ENCODE data around the gene CREB3L2.

- TF ChIP-seq SIN3A (conservative IDR thresholded peaks at IDR 0.05 in 1 of 2, IDR thresholded peaks at IDR 0.05 in 1 of 2; ENCODE audit: low read depth in 1 of 2, low read length in 2 of 2) = no peak
- TF ChIP-seq, protein P1, sequence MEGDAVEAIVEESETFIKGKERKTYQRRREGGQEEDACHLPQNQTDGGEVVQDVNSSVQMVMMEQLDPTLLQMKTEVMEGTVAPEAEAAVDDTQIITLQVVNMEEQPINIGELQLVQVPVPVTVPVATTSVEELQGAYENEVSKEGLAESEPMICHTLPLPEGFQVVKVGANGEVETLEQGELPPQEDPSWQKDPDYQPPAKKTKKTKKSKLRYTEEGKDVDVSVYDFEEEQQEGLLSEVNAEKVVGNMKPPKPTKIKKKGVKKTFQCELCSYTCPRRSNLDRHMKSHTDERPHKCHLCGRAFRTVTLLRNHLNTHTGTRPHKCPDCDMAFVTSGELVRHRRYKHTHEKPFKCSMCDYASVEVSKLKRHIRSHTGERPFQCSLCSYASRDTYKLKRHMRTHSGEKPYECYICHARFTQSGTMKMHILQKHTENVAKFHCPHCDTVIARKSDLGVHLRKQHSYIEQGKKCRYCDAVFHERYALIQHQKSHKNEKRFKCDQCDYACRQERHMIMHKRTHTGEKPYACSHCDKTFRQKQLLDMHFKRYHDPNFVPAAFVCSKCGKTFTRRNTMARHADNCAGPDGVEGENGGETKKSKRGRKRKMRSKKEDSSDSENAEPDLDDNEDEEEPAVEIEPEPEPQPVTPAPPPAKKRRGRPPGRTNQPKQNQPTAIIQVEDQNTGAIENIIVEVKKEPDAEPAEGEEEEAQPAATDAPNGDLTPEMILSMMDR (IDR thresholded peaks at IDR 0.05; ENCODE audit: control extremely low read depth in 1 of 3, insufficient read depth in 1 of 3, low read depth in 1 of 3, low read length in 3 of 3) = no peak
- TF ChIP-seq EP300 (IDR thresholded peaks at IDR 0.05; ENCODE audit: borderline replicate concordance in 1 of 2, low read depth in 2 of 2, low read length in 2 of 2) = no peak
- no peak for TF ChIP-seq KDM1A (IDR thresholded peaks at IDR 0.05; ENCODE audit: borderline replicate concordance, low read length)
- no peak for TF ChIP-seq POLR2A (IDR thresholded peaks at IDR 0.05; ENCODE audit: control extremely low read depth in 1 of 2, low read depth in 2 of 2, low read length in 2 of 2)
- no peak for TF ChIP-seq NRF1 (IDR thresholded peaks at IDR 0.05; ENCODE audit: low read depth, low read length)
- TF ChIP-seq SRF (IDR thresholded peaks at IDR 0.05; ENCODE audit: low read depth, low read length) = no peak
- no peak for TF ChIP-seq CHD1 (IDR thresholded peaks at IDR 0.05; ENCODE audit: low read depth, low read length)
- TF ChIP-seq BACH1 (IDR thresholded peaks at IDR 0.05; ENCODE audit: low read length) = no peak
- TF ChIP-seq CHD7 (IDR thresholded peaks at IDR 0.05; ENCODE audit: insufficient replicate concordance, low read length) = no peak
- TF ChIP-seq ZNF274 (IDR thresholded peaks at IDR 0.05; ENCODE audit: borderline replicate concordance, extremely low read depth, low read length) = no peak
- no peak for TF ChIP-seq BCL11A (IDR thresholded peaks at IDR 0.05; ENCODE audit: low read depth in 2 of 2, low read length in 2 of 2)
Measured at GRCh38 chr7:137869260-137869659, 132.6 kb downstream of the CREB3L2 start.
